GM12892 (cell line): ENCODE data around the gene KRTAP10-9.

Experiments
- POLR2A ChIP-seq: IDR thresholded peaks from 2 replicates; pipeline ENCODE4 v1.6.1; 2011; ENCODE audit warnings: low read depth, low read length, control low read depth
- POLR2AphosphoS5 ChIP-seq: IDR thresholded peaks from 2 replicates; pipeline ENCODE4 v1.6.1; 2011; ENCODE audit warnings: low read depth, low read length, control low read depth
- TAF1 ChIP-seq: IDR thresholded peaks from 2 replicates; pipeline ENCODE4 v1.6.1; 2011; ENCODE audit warnings: low read depth, mild to moderate bottlenecking, control low read depth, low read length, borderline replicate concordance

- TF ChIP-seq TAF1 = no peak
- TF ChIP-seq POLR2AphosphoS5 = no peak
- TF ChIP-seq POLR2A = no peak
Observed at GRCh38 chr21:44653123-44653522, 26.2 kb downstream of the KRTAP10-9 start.
